ENCODE results near the gene ST6GALNAC1.
A peak's percentile ranks its signal among the peaks of the same experiment; 100 is the strongest.
"Not testable (repeated sequence)": the region's sequence is repeated elsewhere in the genome, so short reads cannot be mapped to it uniquely, and the experiment has no call there.

The ST6GALNAC1 gene

GRCh38 chr17:76611080-76611749 is 32.3 kb downstream of the ST6GALNAC1 start:
- DNase-seq = not testable (repeated sequence)

GRCh38 chr17:76606685-76607084 is 36.9 kb downstream of the ST6GALNAC1 start:
- DNase-seq = not testable (repeated sequence)

- DNase-seq = no peak
Measured at GRCh38 chr17:76601065-76601464, 42.5 kb downstream of the ST6GALNAC1 start.

- DNase-seq = no peak
Measured at GRCh38 chr17:76599694-76600460, 43.7 kb downstream of the ST6GALNAC1 start.

GRCh38 chr17:76598004-76598439 is 45.5 kb downstream of the ST6GALNAC1 start:
- DNase-seq = no peak

GRCh38 chr17:76597156-76598003 is 46.2 kb downstream of the ST6GALNAC1 start:
- DNase-seq = no peak

GRCh38 chr17:76594690-76595089 is 48.9 kb downstream of the ST6GALNAC1 start:
- no peak for DNase-seq

GRCh38 chr17:76593959-76594358 is 49.6 kb downstream of the ST6GALNAC1 start:
- no peak for DNase-seq

- no peak for DNase-seq
Measured at GRCh38 chr17:76593384-76593826, 50.2 kb downstream of the ST6GALNAC1 start.

GRCh38 chr17:76588182-76588581 is 55.4 kb downstream of the ST6GALNAC1 start:
- DNase-seq = no peak

- no peak for DNase-seq
Measured at GRCh38 chr17:76586741-76587487, 56.6 kb downstream of the ST6GALNAC1 start.

GRCh38 chr17:76585649-76586593 is 57.6 kb downstream of the ST6GALNAC1 start, which contains the start of gene ST6GALNAC2:
Gene ST6GALNAC2, minus strand, starts transcription at chr17:76585860. Its CDS starts 52 bp downstream, at chr17:76585808.
- DNase-seq = peak; percentile 51

- DNase-seq = no peak
Measured at GRCh38 chr17:76585033-76585648, 58.4 kb downstream of the ST6GALNAC1 start.

- DNase-seq = no peak
Measured at GRCh38 chr17:76584427-76585032, 59.0 kb downstream of the ST6GALNAC1 start.

GRCh38 chr17:76582660-76583059 is 60.9 kb downstream of the ST6GALNAC1 start:
- no peak for DNase-seq

GRCh38 chr17:76581515-76581914 is 62.0 kb downstream of the ST6GALNAC1 start:
- no peak for DNase-seq

GRCh38 chr17:76579281-76579680 is 64.3 kb downstream of the ST6GALNAC1 start:
- no peak for DNase-seq

GRCh38 chr17:76578376-76578775 is 65.2 kb downstream of the ST6GALNAC1 start:
- no peak for DNase-seq

GRCh38 chr17:76577876-76578275 is 65.7 kb downstream of the ST6GALNAC1 start:
- no peak for DNase-seq

GRCh38 chr17:76576189-76576588 is 67.4 kb downstream of the ST6GALNAC1 start:
- no peak for DNase-seq
